GM19468 (cell line): ENCODE results near the gene GRAPL.
"Not testable (repeated sequence)": the region's sequence is repeated elsewhere in the genome, so short reads cannot be mapped to it uniquely, and the experiment has no call there.

Experiments
- ATAC-seq: cut with Tn5 transposase; IDR thresholded peaks from one replicate; pipeline ENCODE4 v1.9.1; 2021; ENCODE audit warnings: mild to moderate bottlenecking, moderate library complexity, moderate number of reproducible peaks; ENCODE audit not compliant: unreplicated experiment; ENCODE audit errors: extremely low read depth

GRAPL gene

GRCh38 chr17:19136138-19136537 lies 8.7 kb downstream of the GRAPL start:
- ATAC-seq = not testable (repeated sequence)

GRCh38 chr17:19136605-19137004 lies 9.2 kb downstream of the GRAPL start:
- not testable (repeated sequence) for ATAC-seq

DNA sequence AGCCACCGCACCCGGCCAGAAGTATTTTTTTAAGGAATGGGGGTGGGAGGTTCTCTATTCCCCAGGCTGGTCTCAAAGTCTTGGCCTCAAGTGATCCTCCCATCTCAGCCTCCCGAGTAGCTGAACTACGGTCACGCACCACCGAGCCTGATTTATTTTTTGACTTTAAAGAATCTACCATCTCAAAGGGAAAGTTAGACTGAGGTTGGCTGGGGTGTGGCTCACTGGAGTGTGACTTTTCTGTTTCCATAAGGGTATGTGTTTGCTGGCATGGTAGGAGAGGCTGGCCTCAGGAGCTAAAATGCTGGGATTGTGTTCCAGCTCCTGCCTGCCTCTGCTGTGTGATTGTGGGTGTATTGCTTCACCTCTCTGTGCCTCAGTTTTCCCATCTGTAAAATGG lies 10.6 kb downstream of the GRAPL start:
- not testable (repeated sequence) for ATAC-seq

DNA sequence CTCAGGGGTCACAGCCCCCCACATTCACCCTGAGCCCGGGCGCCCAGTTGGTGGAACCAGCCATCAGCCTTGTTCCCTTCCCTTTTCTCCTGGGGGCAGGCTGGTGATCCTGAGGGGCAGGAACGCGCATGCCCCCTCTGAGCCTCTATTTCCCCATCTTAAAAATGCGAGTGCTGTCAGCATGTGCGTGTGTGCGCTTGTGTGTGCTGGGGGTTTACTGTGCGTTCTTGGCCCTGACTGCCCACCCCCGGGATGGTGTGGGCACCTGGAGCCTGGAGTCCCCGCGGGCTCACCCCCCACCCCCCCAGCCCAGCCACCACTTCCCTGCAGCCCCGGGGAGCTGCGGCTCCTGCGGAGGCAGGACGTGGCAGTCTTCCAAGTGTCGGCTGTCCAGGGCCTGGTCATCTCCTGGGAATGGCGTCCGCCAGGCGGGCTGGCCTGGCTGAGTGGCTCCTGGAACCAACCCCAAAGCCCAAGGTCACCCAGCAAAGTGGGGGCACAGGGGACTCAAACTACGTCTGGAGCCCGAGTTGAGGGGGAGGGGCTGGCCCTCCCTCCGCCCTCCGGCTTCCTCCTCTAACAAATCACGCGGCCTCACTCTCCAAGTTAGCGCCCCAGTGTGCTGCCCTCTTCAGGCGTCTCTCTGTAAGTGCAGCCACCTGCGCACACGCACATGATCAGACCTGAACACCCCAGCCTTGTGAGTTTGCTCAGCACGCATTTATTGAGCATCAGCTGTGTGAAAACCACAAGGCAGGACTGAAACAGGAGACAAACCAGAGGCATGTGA lies 14.2 kb downstream of the GRAPL start:
- ATAC-seq = not testable (repeated sequence)

DNA sequence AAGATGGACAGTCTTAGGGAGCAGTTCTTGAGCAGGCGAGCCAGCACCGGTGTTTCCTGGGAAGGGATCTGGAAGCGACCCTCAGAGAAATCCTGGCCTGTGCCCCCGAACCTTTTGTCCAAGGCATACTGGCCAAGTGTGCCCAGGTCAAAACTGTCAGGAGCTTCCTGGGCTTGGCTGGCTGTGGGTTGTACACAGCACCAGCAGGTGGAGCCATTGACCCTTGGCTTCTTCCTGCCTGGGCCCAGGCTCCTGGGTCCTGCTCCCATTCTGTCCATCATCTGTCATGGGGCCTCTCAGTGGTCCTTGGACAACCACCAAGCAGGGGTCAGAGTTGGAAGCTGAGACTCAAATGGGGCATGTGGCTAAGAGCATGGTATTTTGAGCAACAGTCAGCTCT lies 15.0 kb downstream of the GRAPL start:
- ATAC-seq = not testable (repeated sequence)

- ATAC-seq = not testable (repeated sequence)
Observed at GRCh38 chr17:19143097-19143777, 15.8 kb downstream of the GRAPL start.

DNA sequence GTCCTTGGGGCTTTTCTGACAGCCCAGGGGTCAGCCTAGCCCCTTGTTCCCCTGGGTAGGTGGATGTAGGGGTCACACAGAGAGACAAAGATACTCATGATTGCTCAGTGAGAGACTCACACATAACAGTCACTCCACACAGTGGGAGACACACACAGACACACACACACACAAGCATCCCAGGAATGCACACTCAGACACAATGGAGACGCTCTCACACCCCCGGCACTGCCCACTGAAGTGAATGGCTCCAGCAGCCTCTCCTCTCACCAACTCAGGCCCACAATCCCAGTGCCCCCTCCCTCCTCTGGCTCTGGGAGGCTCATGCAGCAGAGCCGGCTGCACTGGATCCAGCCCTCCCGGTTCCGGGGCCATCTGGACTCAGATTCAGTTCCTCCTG lies 17.0 kb downstream of the GRAPL start:
- ATAC-seq = not testable (repeated sequence)

DNA sequence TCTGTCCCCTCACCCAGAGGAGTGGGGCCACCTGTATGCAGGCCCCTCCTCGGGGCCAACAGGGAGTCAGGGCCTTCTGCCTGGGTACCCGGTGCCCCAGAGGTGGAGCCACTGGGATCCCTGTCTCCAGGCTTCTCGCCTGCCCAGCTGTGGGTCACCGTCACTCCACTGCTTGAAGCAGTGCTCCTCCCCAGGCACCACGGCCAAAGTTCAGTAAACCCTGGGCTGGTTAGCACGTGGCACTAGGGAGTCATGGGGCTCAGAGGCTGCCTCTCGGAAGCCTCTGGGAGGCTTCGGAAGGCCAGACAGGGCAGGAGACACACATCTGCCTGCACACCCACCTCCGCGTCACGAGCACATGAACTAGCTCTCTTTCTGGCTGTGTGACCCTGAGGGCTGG lies 18.1 kb downstream of the GRAPL start:
- ATAC-seq = not testable (repeated sequence)

- not testable (repeated sequence) for ATAC-seq
Observed at GRCh38 chr17:19150678-19151615, 23.6 kb downstream of the GRAPL start.

GRCh38 chr17:19157628-19158027 lies 30.2 kb downstream of the GRAPL start:
- not testable (repeated sequence) for ATAC-seq

- not testable (repeated sequence) for ATAC-seq
Observed at GRCh38 chr17:19158478-19158877, 31.1 kb downstream of the GRAPL start.

- ATAC-seq = not testable (repeated sequence)
Observed at GRCh38 chr17:19158938-19159337, 31.5 kb downstream of the GRAPL start.

GRCh38 chr17:19161308-19162107 lies 34.1 kb downstream of the GRAPL start:
- peak; percentile 34 for ATAC-seq

GRCh38 chr17:19162384-19163216 lies 35.2 kb downstream of the GRAPL start:
- ATAC-seq = not testable (repeated sequence)

GRCh38 chr17:19174422-19174821 lies 47.0 kb downstream of the GRAPL start:
- ATAC-seq = not testable (repeated sequence)

DNA sequence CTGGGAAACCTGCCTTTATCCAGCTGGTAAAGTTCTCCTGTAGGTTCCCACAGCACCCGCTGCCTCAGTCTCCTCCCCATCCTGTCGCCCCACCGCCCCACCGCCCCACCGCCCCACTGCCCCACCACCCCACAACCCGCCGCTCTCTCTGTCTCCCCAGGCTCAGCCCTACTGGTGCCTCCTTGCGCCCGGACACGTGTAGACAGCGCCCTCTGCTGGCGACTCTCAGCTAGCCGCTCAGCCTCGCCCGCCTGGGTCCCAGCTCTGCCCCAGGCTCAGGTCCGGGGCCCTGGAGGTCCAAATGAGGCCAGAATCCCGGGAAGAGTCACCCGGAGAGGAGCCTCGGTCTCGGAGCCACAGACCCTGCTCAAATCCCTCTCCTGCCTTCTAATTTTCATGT lies 48.0 kb downstream of the GRAPL start:
- not testable (repeated sequence) for ATAC-seq

- peak; percentile 63 for ATAC-seq
Observed at GRCh38 chr17:19181040-19181875, 53.9 kb downstream of the GRAPL start.
